SK-N-SH (cell line): Measurements from ENCODE around the gene CEP170B. TPM values are rescaled to one million over a fixed set of nuclear protein-coding genes. Genes with fewer than 3 reads are reported as not detected.
"Not testable (repeated sequence)": the region's sequence is repeated elsewhere in the genome, so short reads cannot be mapped to it uniquely, and the experiment has no call there.

Experiments used
- CTCF ChIA-PET: fragments of 300-600, 350-600 bp; formaldehyde crosslinking; extraction: SDS; loops from one replicate; lab custom pipeline; 2021; lab: Yijun Ruan, JAX
- POLR2A ChIA-PET: fragments of 350-600 bp; sonication (Branson Sonifier 250); formaldehyde crosslinking; extraction: SDS; loops from one replicate; lab custom pipeline; 2020; ENCODE audit warnings: antibody characterized with exemption, inconsistent platforms; lab: Yijun Ruan, JAX
- DNase-seq: peaks from one replicate; pipeline ENCODE4 v3.0.0; 2012
- H2AFZ ChIP-seq: fragments of 200-600 bp; sonication (generic); 2 replicates; pipeline ENCODE4 v1.8.1; 2016; ENCODE audit warnings: antibody characterized with exemption, mild to moderate bottlenecking, low read depth
- H3F3A ChIP-seq: fragments of 200-600 bp; sonication (generic); replicated peaks from 2 replicates; pipeline ENCODE3; 2016; ENCODE audit warnings: antibody characterized with exemption, mild to moderate bottlenecking; ENCODE audit not compliant: insufficient read depth
- H3K27ac ChIP-seq, 2 experiments: fragments of 200-500 bp in 1 of 2; fragments of 200-600 bp in 1 of 2; sonication (Bioruptor generic) in 1 of 2; sonication (generic), shearing (Covaris generic) in 1 of 2; 2 replicates each; pipeline versions ENCODE4 v1.5.1 to v1.6.1; 2014 to 2016; ENCODE audit warnings: low read depth in 2 of 2, inconsistent platforms in 1 of 2, low read length in 1 of 2, mild to moderate bottlenecking in 1 of 2, mixed read lengths in 1 of 2
- H3K27me3 ChIP-seq: fragments of 200-600 bp; sonication (generic), shearing (Covaris generic); 2 replicates; pipeline ENCODE4 v1.6.1; 2016; ENCODE audit warnings: mixed run types; ENCODE audit not compliant: insufficient read depth
- H3K36me3 ChIP-seq, 2 experiments: fragments of 200-500 bp in 1 of 2; fragments of 200-600 bp in 1 of 2; sonication (Bioruptor generic) in 1 of 2; sonication (generic) in 1 of 2; replicated peaks in 1 of 2; 2 replicates each; pipeline versions ENCODE3 to v1.5.1; 2014 to 2016; ENCODE audit warnings: low read length in 1 of 2, mild to moderate bottlenecking in 1 of 2; ENCODE audit not compliant: insufficient read depth in 2 of 2, control insufficient read depth in 1 of 2
- H3K4me1 ChIP-seq, 2 experiments: fragments of 200-500 bp in 1 of 2; fragments of 200-600 bp in 1 of 2; sonication (Bioruptor generic) in 1 of 2; sonication (generic), shearing (Covaris generic) in 1 of 2; 2 replicates each; pipeline versions ENCODE4 v1.5.1 to v1.6.1; 2014 to 2016; ENCODE audit warnings: low read depth in 1 of 2, low read length in 1 of 2, mixed run types in 1 of 2; ENCODE audit not compliant: insufficient read depth in 2 of 2, control insufficient read depth in 1 of 2
- H3K4me2 ChIP-seq: fragments of 200-600 bp; sonication (generic), shearing (Covaris generic); 2 replicates; pipeline ENCODE4 v1.6.1; 2017; ENCODE audit warnings: mixed run types
- H3K4me3 ChIP-seq, 2 experiments: fragments of 200-500 bp in 1 of 2; fragments of 200-600 bp in 1 of 2; sonication (Bioruptor generic) in 1 of 2; sonication (generic), shearing (Covaris generic) in 1 of 2; 2 replicates each; pipeline versions ENCODE4 v1.5.1 to v1.8.1; 2014 to 2016; ENCODE audit warnings: low read depth in 2 of 2, inconsistent platforms in 1 of 2, low read length in 1 of 2, mild to moderate bottlenecking in 1 of 2, mixed read lengths in 1 of 2, moderate library complexity in 1 of 2
- H3K79me2 ChIP-seq: fragments of 200-600 bp; sonication (generic); 2 replicates; pipeline ENCODE4 v1.8.1; 2017; ENCODE audit warnings: mild to moderate bottlenecking; ENCODE audit not compliant: insufficient read depth
- H3K9ac ChIP-seq: fragments of 200-600 bp; sonication (generic); 2 replicates; pipeline ENCODE4 v1.6.1; 2017; ENCODE audit warnings: mixed run types
- H3K9me2 ChIP-seq: fragments of 200-600 bp; sonication (generic); 2 replicates; pipeline ENCODE4 v1.6.1; 2017; ENCODE audit warnings: mixed run types
- H3K9me3 ChIP-seq: fragments of 200-600 bp; sonication (generic); 2 replicates; pipeline ENCODE4 v1.6.1; 2017; ENCODE audit warnings: mixed run types, mild to moderate bottlenecking, moderate library complexity
- H4K20me1 ChIP-seq: fragments of 200-600 bp; sonication (generic); 2 replicates; pipeline ENCODE4 v1.6.1; 2017; ENCODE audit warnings: mild to moderate bottlenecking, mixed run types; ENCODE audit not compliant: insufficient read depth
- FOSL2 ChIP-seq: IDR thresholded peaks from 2 replicates; pipeline ENCODE4 v1.4.0; 2012; ENCODE audit warnings: low read depth, mild to moderate bottlenecking, moderate library complexity, borderline replicate concordance
- JUND ChIP-seq: IDR thresholded peaks from 2 replicates; pipeline ENCODE4 v1.4.0; 2012
- MXI1 ChIP-seq: IDR thresholded peaks from 2 replicates; pipeline ENCODE4 v1.6.1; 2012; ENCODE audit warnings: mild to moderate bottlenecking, low read depth, low read length, improper control_type of control experiment
- RFX5 ChIP-seq: IDR thresholded peaks from 2 replicates; pipeline ENCODE4 v1.6.1; 2012; ENCODE audit warnings: mild to moderate bottlenecking, improper control_type of control experiment, low read length
- TEAD4 ChIP-seq: IDR thresholded peaks from 2 replicates; pipeline ENCODE4 v1.4.0; 2012; ENCODE audit warnings: mild to moderate bottlenecking, borderline replicate concordance; ENCODE audit not compliant: insufficient read depth
- WGBS: methylation state at CpG from one replicate; pipeline ENCODE4 v1.1.6; 2017; ENCODE audit warnings: low lambda C conversion rate; 5-methylcytosine and 5-hydroxymethylcytosine counted together
- polyA plus RNA-seq, 3 experiments: library from polyadenylated mRNA; depleted of rRNA; stranded (reverse); fragments of >200 nt; gene quantifications; 2 replicates each; pipeline ENCODE4 v1.2.3, GENCODE V29; 2012
- TF ChIP-seq, protein P1 (sequence below): IDR thresholded peaks from 2 replicates; pipeline ENCODE4 v1.6.1; 2012; ENCODE audit warnings: mild to moderate bottlenecking, low read depth, low read length, moderate library complexity

Gene CEP170B
- polyA plus RNA-seq, 1 of the 3 experiments (the other 2 are of a cell fraction) = 11.0 TPM

DNA sequence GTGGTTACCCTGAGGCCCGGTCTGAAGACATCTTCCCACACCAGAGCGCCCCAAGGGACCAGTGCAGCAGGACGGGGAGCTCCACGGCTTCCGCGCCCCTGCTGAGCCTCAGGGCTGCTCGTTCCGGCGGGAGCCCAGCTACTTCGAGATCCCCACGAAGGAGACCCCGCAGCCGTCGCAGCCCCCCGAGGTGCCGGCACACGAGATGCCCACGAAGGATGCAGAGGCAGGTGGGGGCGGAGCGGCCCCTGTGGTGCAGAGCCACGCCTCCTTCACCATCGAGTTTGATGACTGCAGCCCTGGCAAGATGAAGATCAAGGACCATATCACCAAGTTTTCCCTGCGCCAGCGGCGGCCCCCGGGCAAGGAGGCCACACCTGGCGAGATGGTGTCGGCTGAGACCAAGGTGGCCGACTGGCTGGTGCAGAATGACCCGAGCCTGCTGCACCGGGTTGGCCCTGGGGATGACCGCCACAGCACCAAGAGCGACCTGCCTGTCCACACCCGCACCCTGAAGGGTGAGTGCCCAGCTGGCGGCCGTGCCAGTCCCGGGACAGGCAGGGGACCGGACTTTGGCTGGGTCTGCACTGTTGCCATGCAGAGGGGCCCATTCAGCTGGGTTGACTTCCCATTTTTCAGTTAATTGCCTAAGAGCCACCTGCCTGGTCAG lies 18.1 kb downstream of the CEP170B start (continued):
- TF ChIP-seq, protein P1, sequence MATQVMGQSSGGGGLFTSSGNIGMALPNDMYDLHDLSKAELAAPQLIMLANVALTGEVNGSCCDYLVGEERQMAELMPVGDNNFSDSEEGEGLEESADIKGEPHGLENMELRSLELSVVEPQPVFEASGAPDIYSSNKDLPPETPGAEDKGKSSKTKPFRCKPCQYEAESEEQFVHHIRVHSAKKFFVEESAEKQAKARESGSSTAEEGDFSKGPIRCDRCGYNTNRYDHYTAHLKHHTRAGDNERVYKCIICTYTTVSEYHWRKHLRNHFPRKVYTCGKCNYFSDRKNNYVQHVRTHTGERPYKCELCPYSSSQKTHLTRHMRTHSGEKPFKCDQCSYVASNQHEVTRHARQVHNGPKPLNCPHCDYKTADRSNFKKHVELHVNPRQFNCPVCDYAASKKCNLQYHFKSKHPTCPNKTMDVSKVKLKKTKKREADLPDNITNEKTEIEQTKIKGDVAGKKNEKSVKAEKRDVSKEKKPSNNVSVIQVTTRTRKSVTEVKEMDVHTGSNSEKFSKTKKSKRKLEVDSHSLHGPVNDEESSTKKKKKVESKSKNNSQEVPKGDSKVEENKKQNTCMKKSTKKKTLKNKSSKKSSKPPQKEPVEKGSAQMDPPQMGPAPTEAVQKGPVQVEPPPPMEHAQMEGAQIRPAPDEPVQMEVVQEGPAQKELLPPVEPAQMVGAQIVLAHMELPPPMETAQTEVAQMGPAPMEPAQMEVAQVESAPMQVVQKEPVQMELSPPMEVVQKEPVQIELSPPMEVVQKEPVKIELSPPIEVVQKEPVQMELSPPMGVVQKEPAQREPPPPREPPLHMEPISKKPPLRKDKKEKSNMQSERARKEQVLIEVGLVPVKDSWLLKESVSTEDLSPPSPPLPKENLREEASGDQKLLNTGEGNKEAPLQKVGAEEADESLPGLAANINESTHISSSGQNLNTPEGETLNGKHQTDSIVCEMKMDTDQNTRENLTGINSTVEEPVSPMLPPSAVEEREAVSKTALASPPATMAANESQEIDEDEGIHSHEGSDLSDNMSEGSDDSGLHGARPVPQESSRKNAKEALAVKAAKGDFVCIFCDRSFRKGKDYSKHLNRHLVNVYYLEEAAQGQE = no peak
- TF ChIP-seq MXI1 (no peak), FOSL2 (no peak)

DNA sequence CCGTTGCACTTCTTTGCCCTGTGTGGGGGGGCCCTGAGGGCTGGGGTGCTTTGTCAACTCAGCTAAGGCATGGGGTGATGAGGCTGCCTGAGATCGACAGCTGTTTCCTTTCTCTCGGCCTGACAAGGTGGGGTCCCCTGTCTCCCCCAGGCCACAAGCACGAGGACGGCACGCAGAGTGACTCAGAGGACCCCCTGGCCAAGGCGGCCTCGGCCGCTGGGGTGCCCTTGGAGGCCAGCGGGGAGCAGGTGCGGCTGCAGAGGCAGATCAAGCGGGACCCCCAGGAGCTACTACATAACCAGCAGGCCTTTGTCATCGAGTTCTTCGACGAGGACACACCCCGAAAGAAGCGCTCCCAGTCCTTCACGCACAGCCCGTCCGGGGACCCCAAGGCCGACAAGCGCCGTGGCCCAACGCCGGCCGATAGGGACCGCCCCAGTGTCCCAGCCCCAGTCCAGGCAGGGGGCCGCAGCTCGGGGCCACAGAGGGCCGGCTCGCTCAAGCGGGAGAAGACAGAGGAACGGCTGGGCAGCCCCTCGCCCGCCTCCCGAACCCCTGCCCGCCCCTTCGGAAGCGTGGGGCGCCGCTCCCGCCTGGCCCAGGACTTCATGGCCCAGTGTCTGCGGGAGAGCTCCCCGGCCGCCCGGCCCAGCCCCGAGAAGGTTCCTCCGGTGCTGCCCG lies 18.8 kb downstream of the CEP170B start:
- H3K4me1 ChIP-seq = peaks cover 0 to 27% of the 10 kb centered on the region in 2 experiments; a peak in 1 of 4 replicates
- no peaks in the 10 kb centered on the region for H3K9me3 ChIP-seq
- H3K9me2 ChIP-seq = no peaks in the 10 kb centered on the region
- 94% methylated on average over 37 of the region's 49 CpGs for WGBS
- no peak overlapping the region for H3K9ac ChIP-seq
- H3K4me3 ChIP-seq = no peak overlapping the region
- TF ChIP-seq JUND (no peak), TEAD4 (no peak), RFX5 (no peak)
- ChIA-PET POLR2A (no interaction called here), CTCF (interaction anchor here (2.0 kb wide), 1 partner anchor 11 kb away, joined by 14 read pairs; no protein-coding TSS in a partner anchor)
- H3K4me2 ChIP-seq = no peak overlapping the region
- 0 out of 2 replicates have a peak, but pooled peaks cover 3% of the 10 kb centered on the region for H4K20me1 ChIP-seq
- no peak overlapping the region for H2AFZ ChIP-seq
- DNase-seq = no peak
- peaks cover 0 to 30% of the 10 kb centered on the region in 2 experiments for H3K36me3 ChIP-seq
- H3F3A ChIP-seq = no peaks in the 10 kb centered on the region
- H3K79me2 ChIP-seq = no peaks in the 10 kb centered on the region
- no peaks in the 10 kb centered on the region for H3K27me3 ChIP-seq
- no peak overlapping the region for H3K27ac ChIP-seq

DNA sequence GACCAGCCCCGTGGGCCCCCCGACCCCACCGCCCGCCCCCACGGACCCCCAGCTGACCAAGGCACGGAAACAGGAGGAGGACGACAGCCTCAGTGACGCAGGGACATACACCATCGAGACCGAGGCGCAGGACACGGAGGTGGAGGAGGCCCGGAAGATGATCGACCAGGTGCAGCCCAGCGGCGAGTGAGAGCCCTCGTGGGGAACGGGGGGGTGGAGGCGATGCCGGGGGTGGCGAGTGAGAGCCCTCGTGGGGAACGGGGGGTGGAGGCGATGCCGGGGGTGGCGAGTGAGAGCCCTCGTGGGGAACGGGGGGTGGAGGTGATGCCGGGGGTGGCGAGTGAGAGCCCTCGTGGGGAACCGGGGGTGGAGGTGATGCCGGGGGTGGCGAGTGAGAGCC lies 19.3 kb downstream of the CEP170B start:
- H3K79me2 ChIP-seq, H3K9me2 ChIP-seq, H3K27me3 ChIP-seq, H3K4me2 ChIP-seq, H2AFZ ChIP-seq, H3K9ac ChIP-seq, DNase-seq, H4K20me1 ChIP-seq, H3K9me3 ChIP-seq, H3F3A ChIP-seq, H3K27ac ChIP-seq, POLR2A ChIA-PET, H3K4me3 ChIP-seq: not testable (repeated sequence)
- WGBS = 92% methylated on average over 31 of the region's 34 CpGs
- H3K36me3 ChIP-seq = peaks cover 0 to 30% of the 10 kb centered on the region in 2 experiments
- CTCF ChIA-PET = interaction anchor here (2.0 kb wide), 1 partner anchor 11 kb away, joined by 14 read pairs; no protein-coding TSS in a partner anchor
- H3K4me1 ChIP-seq = peaks cover 0 to 27% of the 10 kb centered on the region in 2 experiments; a peak in 1 of 4 replicates
